HG02852 (cell line): Measurements from ENCODE around the gene DNASE2.

Source experiments
- ATAC-seq: cut with Tn5 transposase; IDR thresholded peaks from one replicate; pipeline ENCODE4 v1.9.1; 2021; ENCODE audit warnings: mild to moderate bottlenecking, moderate library complexity; ENCODE audit not compliant: unreplicated experiment

Gene DNASE2

GRCh38 chr19:12886969-12887747, 5.9 kb upstream of the DNASE2 start, which contains the start of gene KLF1:
KLF1 (minus strand) TSS chr19:12887201; CDS start chr19:12887140, 61 bp downstream.
- ATAC-seq = no peak

GRCh38 chr19:12886651-12886968, 5.4 kb upstream of the DNASE2 start:
- ATAC-seq = no peak

GRCh38 chr19:12885749-12886650, 4.8 kb upstream of the DNASE2 start:
- ATAC-seq = no peak

GRCh38 chr19:12884926-12885748, 3.9 kb upstream of the DNASE2 start:
- no peak for ATAC-seq

GRCh38 chr19:12884627-12884925, 3.3 kb upstream of the DNASE2 start:
- ATAC-seq = no peak

GRCh38 chr19:12884202-12884601, 3.0 kb upstream of the DNASE2 start:
- no peak for ATAC-seq

- no peak for ATAC-seq
These were observed 1.3 kb upstream of the DNASE2 start for GRCh38 chr19:12882589-12882988.

GRCh38 chr19:12880551-12881171, 588 bp downstream of the DNASE2 start:
- peak; percentile 13 for ATAC-seq

- ATAC-seq = no peak
These were observed 6.2 kb downstream of the DNASE2 start for GRCh38 chr19:12875086-12875485.

- ATAC-seq = no peak
These were observed 7.1 kb downstream of the DNASE2 start for GRCh38 chr19:12873891-12874745.

GRCh38 chr19:12872941-12873890, 8.0 kb downstream of the DNASE2 start:
- ATAC-seq = no peak

GRCh38 chr19:12872255-12872654, 9.0 kb downstream of the DNASE2 start:
- no peak for ATAC-seq

- no peak for ATAC-seq
These were observed 9.6 kb downstream of the DNASE2 start for GRCh38 chr19:12871681-12872080.

GRCh38 chr19:12868540-12869112, 12.6 kb downstream of the DNASE2 start:
- ATAC-seq = no peak

GRCh38 chr19:12867120-12868099, 13.8 kb downstream of the DNASE2 start:
- ATAC-seq = no peak

GRCh38 chr19:12866416-12867119, 14.7 kb downstream of the DNASE2 start:
- no peak for ATAC-seq
